ACHN (cell line): Measurements from ENCODE around the gene TEX22.

Experiments used
- DNase-seq: peaks from one replicate; pipeline ENCODE4 v3.0.0-alpha.2; 2015
- in situ Hi-C: cut with HindIII; loops from 2 replicates; pipeline ENCODE4 v1.10.0; 2017; ENCODE audit warnings: low sequenced_read_pairs, low pct_ligation_motif_present, low pct_unique_long_range_greater_than_20kb

TEX22 gene

GRCh38 chr14:105365101-105365500 is 33.2 kb upstream of the TEX22 start:
- DNase-seq: no peak
- in situ Hi-C loops: no loop called here

GRCh38 chr14:105365681-105366080 is 32.7 kb upstream of the TEX22 start:
- in situ Hi-C loops: no loop called here
- DNase-seq: no peak

DNA sequence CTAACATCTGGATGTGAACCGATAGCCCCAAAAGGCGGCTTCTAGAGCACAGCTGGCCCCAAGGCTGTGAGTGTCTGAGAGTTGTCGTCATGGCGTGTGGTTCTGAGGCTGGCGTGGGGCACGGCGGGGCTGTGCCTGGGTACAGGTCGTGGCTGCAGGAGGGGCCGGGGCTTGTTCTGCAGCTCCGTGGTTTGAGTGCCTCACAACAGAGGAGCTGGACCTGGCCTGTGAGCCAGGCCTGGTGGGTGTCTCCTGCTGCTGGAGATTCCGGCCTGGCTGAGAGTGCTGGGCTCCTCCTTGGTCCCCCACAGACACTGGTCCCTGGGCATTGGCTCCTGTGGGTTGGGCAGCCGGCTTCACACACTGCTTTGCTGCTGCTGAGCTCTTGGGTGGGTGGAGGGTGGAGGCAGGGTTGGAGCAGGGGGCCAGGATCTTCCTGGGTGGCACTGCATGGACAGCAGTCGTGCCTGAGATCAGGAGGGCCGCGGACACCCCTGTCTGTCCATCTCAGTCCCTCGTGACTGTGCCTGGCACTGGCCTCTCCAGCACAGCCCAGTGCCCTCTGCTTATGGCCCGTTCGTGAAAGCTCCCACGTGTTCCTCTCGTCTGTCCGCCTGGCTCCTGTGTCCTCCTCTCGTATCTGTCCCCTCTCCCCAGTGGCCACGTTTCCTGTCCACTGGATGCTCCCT is 31.8 kb upstream of the TEX22 start:
- in situ Hi-C loops: no loop called here
- no peak for DNase-seq

DNA sequence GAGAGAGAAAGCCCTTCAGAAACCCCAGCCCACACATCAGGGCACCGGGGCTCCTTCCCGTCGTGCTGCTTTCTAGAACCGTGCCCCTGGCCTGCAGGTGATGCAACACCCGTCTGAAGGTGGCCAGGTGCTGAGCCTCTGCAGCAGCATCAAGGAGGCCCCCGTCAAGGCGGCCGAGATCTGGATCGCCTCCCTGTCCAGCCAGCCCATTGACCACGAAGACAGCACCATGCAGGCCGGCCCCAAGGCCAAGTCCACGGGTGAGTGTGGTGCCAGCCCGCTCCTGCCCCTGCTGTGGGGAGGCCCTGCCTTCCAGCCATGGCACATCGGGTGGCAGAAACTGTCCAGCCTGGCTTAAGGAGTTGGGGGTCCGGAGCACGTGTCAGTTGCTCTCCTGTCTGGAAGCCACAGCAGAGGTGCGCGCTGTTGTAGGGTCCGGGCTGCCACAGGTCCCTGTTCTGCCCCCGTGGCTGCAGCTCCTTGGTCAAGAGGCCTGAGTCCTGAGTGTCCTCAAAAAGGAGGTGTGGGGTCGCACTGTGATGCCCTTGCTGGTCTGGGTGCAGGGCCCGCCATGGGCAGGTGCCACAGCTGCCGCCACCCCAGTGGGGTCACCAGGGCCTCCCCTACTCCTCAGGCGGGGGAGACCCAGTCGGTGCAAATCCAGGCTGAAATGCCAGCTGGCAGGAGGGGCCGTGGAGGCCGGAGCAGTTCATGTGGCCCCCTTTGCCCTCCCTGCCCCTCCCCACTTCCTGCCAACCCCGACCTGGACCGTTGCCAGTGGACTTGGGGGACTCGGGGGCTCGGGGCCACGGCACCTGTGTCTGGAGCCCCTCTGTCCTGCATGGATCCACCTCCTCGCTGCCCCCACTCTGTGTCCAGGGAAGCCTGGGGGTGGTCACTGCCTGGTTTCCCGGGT is 31.0 kb upstream of the TEX22 start:
- no peak for DNase-seq
- in situ Hi-C loops: no loop called here

DNA sequence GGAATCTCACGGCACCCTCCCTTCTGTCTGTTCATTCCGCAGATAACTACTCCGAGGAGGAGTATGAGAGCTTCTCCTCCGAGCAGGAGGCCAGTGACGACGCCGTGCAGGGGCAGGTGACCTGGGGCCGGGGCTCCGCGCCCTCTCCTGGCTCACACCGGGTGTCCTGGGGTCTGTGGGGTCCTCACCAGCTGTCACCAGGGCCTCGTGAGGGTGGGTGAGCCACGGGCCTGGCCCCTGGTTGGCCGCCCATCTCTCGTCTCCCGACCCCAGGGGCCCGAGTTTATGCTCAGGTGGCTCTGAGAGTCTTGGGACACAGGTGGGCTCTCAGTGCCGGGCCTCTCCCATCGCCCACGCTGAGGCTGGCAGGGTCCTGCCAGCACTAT is 30.3 kb upstream of the TEX22 start:
- in situ Hi-C loops: no loop called here
- no peak for DNase-seq

- no peak for DNase-seq
- in situ Hi-C loops: no loop called here
Observed at GRCh38 chr14:105368426-105368825, 29.9 kb upstream of the TEX22 start.

GRCh38 chr14:105368910-105369652 is 29.3 kb upstream of the TEX22 start:
- in situ Hi-C loops: no loop called here
- DNase-seq: no peak

GRCh38 chr14:105369653-105370040 is 28.7 kb upstream of the TEX22 start:
- in situ Hi-C loops: no loop called here
- DNase-seq: no peak

DNA sequence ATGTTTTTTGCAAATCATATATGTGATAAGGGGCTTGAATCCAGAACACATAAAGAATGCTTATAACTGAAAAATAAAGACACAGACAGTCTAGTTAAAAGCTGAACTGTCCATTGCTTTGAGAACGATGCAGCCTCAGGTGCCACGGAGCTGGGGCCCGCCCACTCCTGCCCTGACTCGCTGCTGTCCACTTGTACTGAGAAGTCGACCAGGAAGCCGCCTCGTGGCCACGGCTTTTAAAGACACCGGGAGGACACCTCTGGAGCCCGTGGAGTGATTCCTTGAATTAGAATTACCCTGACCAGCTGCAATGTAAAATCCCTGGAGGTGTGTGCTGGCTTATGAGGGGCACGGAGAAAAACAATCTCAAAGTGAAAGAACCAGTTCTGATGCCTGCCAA is 23.9 kb upstream of the TEX22 start:
- no peak for DNase-seq

GRCh38 chr14:105375635-105376057 is 22.7 kb upstream of the TEX22 start:
- no peak for DNase-seq
- in situ Hi-C loops: no loop called here

More for the DNA sequence above, 23.9 kb upstream of the TEX22 start:
- in situ Hi-C loops: no loop called here

DNA sequence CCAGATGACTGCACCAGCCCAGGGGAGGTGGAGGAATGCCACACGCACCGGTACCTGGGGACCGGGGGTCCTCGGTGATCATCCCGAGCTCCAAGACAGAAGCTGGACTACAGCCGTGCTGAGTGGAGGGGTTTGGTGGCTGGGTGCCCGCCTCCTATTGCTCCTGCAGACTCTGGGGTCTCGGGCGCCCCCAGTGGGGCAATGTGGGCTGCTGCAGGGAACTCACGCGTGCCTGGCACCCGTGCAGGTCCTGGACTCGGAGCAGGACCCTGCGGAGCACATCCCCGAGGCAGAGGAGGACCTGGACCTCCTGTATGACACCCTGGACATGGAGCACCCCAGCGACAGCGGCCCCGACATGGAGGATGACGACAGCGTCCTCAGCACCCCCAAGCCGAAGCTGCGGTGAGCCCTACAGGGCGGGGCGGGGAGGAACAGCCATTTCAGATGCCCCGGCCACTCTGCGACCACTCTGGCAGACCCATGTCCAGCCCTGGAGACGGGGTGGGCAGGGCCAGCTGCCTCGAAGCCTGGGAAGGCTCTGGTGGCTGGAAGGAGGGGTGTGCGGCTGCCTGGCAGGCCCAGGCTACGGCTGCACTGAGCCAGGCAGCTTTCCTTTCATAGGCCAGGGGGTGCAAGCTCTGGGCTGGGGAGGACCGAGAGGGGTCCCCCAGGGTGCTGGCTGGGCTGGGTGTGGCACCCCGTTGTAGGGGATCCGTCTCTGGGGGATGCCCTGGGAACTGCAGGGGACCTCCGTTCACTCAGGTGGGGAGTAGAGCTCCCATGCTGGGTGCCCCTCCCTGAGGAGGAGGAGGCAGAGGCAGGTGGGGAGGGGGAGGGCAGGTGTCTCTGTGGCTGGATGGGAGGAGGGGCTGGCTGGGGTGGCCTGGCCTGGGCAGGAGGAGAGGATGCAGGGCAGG is 21.6 kb upstream of the TEX22 start:
- no peak for DNase-seq
- in situ Hi-C loops: no loop called here

- no peak for DNase-seq
- in situ Hi-C loops: no loop called here
Observed at GRCh38 chr14:105377555-105378182, 20.7 kb upstream of the TEX22 start.

- DNase-seq: no peak
- in situ Hi-C loops: no loop called here
Observed at GRCh38 chr14:105378199-105378598, 20.1 kb upstream of the TEX22 start.

DNA sequence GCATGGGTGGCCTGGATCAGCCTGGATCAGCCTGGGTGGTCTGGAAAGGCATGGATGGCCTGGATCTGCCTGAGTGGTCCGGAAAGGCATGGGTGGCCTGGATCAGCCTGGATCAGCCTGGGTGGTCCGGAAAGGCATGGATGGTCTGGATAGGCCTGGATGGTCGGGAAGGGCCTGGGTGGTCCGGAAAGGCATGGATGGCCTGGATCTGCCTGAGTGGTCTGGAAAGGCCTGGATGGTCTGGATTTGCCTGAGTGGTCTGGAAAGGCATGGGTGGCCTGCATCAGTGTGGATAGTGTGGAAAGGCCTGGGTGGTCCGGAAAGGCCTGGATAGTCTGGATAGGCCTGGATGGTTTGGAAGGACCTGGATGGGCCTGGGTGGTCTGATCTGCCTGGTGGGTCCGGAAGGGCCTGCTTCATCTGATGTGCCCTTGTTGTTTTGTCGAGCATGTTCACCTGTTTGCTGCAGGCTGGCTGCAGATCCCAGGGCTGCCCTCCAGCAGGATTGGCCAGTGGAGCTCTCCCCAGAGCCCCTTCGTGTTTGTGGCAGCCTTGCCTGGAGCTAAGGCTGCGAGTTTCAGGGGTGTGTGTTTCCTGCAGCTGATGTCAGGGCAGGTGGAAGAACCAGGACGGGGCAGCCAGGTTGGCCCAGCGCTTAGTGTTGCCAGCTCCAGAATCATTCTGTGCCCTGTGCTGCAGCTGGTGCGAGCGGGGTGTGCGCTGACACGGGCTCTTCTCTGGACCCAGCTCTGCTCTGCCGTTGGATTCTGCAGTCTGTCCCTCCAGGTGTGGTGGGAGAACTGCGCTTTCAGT is 19.3 kb upstream of the TEX22 start:
- in situ Hi-C loops: no loop called here

GRCh38 chr14:105379946-105380345 is 18.4 kb upstream of the TEX22 start:
- in situ Hi-C loops: no loop called here
- DNase-seq: no peak

More for the DNA sequence above, 19.3 kb upstream of the TEX22 start:
- no peak for DNase-seq

- in situ Hi-C loops: no loop called here
- no peak for DNase-seq
Observed at GRCh38 chr14:105380756-105381155, 17.6 kb upstream of the TEX22 start.
